Thyroid gland (tissue), 4 donors: ENCODE data around the gene DACH1. TPM values are rescaled to one million over a fixed set of nuclear protein-coding genes. Genes with fewer than 3 reads are reported as not detected.
"Not testable (repeated sequence)": the region's sequence is repeated elsewhere in the genome, so short reads cannot be mapped to it uniquely, and the experiment has no call there.

ENCODE experiments used
- DNase-seq, 2 donors: peaks; one replicate each; pipeline ENCODE4 v3.0.0-alpha.2; 2019
- H3K27ac ChIP-seq, 3 donors: fragments of 200-600 bp; sonication (generic); 1 replicate in 2 of 3; 2 replicates in 1 of 3; pipeline ENCODE4 v1.5.1; 2016 to 2019; ENCODE audit warnings: mild to moderate bottlenecking in 1 of 3, moderate library complexity in 1 of 3
- H3K27me3 ChIP-seq: fragments of 200-600 bp; sonication (generic); one replicate; pipeline ENCODE4 v1.5.1; 2019
- H3K36me3 ChIP-seq, 2 donors: fragments of 200-600 bp; sonication (generic); one replicate each; pipeline ENCODE4 v1.5.1; 2016 to 2019
- H3K4me1 ChIP-seq, 2 donors: fragments of 200-600 bp; sonication (generic); one replicate each; pipeline ENCODE4 v1.5.1; 2017 to 2019
- H3K4me3 ChIP-seq, 3 donors: fragments of 200-600 bp; sonication (generic); replicated peaks in 1 of 3; 1 replicate in 2 of 3; 2 replicates in 1 of 3; pipeline ENCODE4 v1.5.1; 2016; ENCODE audit warnings: mild to moderate bottlenecking in 1 of 3
- H3K9me3 ChIP-seq: fragments of 200-600 bp; sonication (generic); one replicate; pipeline ENCODE4 v1.5.1; 2017
- POLR2A ChIP-seq, 2 donors: fragments of 450-650 bp; IDR thresholded peaks; one replicate each; pipeline ENCODE4 v1.6.1; 2017; ENCODE audit warnings: antibody characterized with exemption in 2 of 2, mild to moderate bottlenecking in 2 of 2, moderate library complexity in 1 of 2
- WGBS, 2 donors: methylation state at CpG; one replicate each; pipeline ENCODE4 v1.1.5; 2017; 5-methylcytosine and 5-hydroxymethylcytosine counted together
- intact Hi-C: fragments of 100-400 bp; cut with DNase I; formaldehyde crosslinking; loops from one replicate; pipeline ENCODE4 v1.15.1; 2023
- total RNA-seq, 4 donors: library from RNA; depleted of rRNA; stranded (reverse); fragments of >200 nt; gene quantifications; one replicate each; pipeline ENCODE4 v1.2.3, GENCODE V29; 2016
- TF ChIP-seq, protein P1 (sequence below), 6 experiments: fragments of 200-600 bp in 3 of 6; fragments of 450-650 bp in 3 of 6; sonication (generic) in 3 of 6; IDR thresholded peaks; one replicate each; pipeline ENCODE4 v1.5.1; 2016 to 2019; ENCODE audit warnings: antibody characterized with exemption in 6 of 6, mild to moderate bottlenecking in 2 of 6, inconsistent platforms in 1 of 6, moderate library complexity in 1 of 6

DACH1 gene
- total RNA-seq, 4 donors from 2014 or later: 0.33 to 0.49 (median 0.33) TPM; not detected in 1

DNA sequence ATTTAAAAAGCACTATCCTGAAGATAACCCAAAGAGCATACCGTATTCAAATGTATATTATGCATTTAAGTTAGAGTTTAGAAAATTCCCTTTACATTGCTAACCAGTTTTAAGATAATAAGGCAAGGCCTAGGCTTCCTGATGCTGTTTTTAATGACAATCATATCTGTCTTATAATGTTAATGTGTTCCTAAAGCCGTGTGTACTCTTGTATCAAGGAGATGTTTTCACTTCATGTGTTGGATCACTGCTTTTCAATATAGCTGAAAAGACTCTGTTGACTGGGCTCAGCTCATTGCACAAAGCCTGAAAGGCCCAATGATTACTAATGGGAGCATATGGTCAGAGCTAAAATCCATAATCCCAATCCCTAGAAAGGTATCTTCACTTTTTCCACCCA is 81.6 kb downstream of the DACH1 start:
- Histone ChIP-seq H3K4me3 (no peak overlapping the region), H3K27me3 (no peaks in the 10 kb centered on the region), H3K9me3 (no peaks in the 10 kb centered on the region), H3K4me1 (no peaks in the 10 kb centered on the region), H3K27ac (no peak overlapping the region), H3K36me3 (no peaks in the 10 kb centered on the region)
- 66 to 76% methylated on average over 2 of the region's 2 CpGs for whole genome bisulfite sequencing, 2 donors
- DNase-seq: no peak
- intact Hi-C loops: no loop called here
- TF ChIP-seq, protein P1, sequence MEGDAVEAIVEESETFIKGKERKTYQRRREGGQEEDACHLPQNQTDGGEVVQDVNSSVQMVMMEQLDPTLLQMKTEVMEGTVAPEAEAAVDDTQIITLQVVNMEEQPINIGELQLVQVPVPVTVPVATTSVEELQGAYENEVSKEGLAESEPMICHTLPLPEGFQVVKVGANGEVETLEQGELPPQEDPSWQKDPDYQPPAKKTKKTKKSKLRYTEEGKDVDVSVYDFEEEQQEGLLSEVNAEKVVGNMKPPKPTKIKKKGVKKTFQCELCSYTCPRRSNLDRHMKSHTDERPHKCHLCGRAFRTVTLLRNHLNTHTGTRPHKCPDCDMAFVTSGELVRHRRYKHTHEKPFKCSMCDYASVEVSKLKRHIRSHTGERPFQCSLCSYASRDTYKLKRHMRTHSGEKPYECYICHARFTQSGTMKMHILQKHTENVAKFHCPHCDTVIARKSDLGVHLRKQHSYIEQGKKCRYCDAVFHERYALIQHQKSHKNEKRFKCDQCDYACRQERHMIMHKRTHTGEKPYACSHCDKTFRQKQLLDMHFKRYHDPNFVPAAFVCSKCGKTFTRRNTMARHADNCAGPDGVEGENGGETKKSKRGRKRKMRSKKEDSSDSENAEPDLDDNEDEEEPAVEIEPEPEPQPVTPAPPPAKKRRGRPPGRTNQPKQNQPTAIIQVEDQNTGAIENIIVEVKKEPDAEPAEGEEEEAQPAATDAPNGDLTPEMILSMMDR (IDR thresholded peaks at IDR 0.05): no peak
- no peak for TF ChIP-seq POLR2A (IDR thresholded peaks at IDR 0.05)

DNA sequence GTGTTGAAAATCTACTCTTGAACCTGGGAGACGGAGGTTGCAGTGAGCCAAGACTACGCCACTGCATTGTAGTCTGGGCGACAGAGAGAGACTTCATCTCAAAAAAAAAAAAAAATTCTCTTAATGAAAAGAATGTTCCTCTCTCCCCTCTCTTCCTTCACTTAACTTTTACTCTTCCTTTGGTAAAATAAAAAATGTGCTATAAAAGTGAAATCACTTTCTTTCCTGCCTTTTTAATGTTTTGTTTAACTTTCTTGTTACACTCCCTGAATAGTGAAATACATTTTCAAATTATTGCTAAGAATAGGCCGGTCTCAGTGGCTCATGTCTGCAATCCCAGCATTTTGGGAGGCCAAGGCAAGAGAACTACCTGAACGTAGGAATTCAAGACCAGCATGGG is 86.5 kb downstream of the DACH1 start:
- Histone ChIP-seq H3K36me3 (no peaks in the 10 kb centered on the region), H3K27me3 (no peaks in the 10 kb centered on the region), H3K27ac (no peak overlapping the region), H3K4me3 (no peak overlapping the region), H3K4me1 (no peaks in the 10 kb centered on the region), H3K9me3 (no peaks in the 10 kb centered on the region)
- intact Hi-C loops: no loop called here
- no peak for DNase-seq
- TF ChIP-seq, protein P1 (IDR thresholded peaks at IDR 0.05): no peak
- TF ChIP-seq POLR2A (IDR thresholded peaks at IDR 0.05): no peak
- 89 to 92% methylated on average over 5 of the region's 5 CpGs for WGBS, 2 donors

DNA sequence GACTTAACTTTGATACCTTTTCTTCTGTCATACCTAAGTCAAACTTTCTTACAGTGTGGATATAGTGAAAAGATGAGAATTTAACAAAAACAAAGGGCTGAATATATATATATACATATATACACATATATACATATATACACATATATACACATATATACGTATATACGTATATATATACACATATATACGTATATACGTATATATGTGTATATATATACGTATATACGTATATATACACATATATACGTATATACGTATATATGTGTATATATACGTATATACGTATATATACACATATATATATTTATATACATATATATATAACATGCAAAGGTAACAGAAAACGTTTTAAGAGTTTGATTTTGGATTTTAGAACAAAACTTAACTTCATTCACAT is 88.0 kb downstream of the DACH1 start:
- H3K27ac ChIP-seq, H3K36me3 ChIP-seq, H3K4me3 ChIP-seq, H3K9me3 ChIP-seq, H3K4me1 ChIP-seq, H3K27me3 ChIP-seq, DNase-seq, intact Hi-C loops: not testable (repeated sequence)
- 86 to 92% methylated on average over 11 of the region's 11 CpGs for WGBS, 2 donors

DNA sequence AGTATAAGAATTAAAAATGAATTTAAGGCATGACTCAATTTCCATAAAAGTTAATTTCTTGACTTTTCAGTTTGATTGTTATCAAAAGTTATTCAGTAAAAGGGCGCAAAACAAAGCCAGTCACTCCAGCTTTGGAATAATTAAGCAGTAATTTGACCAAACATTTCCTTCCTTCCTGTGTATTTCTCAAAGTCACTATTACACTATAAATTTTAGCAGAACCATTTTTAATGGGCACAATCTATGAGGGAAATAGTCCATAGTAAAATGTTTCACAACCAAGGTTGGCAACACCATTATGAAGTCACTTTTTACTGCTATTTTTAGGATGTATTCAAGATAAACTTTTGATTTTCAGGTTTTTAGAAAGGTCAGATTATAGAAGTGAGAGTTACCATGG is 91.0 kb downstream of the DACH1 start:
- no peaks in the 10 kb centered on the region for H3K4me1 ChIP-seq

DNA sequence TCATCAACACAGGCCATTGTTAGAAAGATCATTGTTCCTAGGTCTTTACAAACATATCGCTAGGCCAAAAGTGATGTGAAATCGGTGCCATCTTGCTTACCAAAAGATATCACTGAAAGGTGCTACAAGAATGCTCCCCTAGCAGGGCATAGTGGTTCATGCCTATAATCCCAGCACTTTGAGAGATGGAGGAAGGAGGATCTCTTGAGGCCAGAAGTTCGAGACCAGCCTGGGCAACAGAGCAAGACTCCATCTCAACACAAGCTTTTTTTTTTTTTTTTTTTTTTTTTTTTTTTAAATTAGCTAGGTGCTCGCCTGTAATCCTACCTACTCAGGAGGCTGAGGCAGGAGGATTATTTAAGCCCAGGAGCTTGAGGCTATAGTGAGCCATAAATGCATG is 92.1 kb downstream of the DACH1 start:
- no peaks in the 10 kb centered on the region for H3K36me3 ChIP-seq
- intact Hi-C loops: no loop called here
- no peaks in the 10 kb centered on the region for H3K4me1 ChIP-seq
- no peaks in the 10 kb centered on the region for H3K9me3 ChIP-seq
- H3K4me3 ChIP-seq: no peak overlapping the region
- H3K27me3 ChIP-seq: no peaks in the 10 kb centered on the region
- no peak for DNase-seq
- no peak for TF ChIP-seq POLR2A (IDR thresholded peaks at IDR 0.05)
- TF ChIP-seq, protein P1 (IDR thresholded peaks at IDR 0.05): no peak
- 91 to 96% methylated on average over 4 of the region's 4 CpGs for WGBS, 2 donors
- no peak overlapping the region for H3K27ac ChIP-seq

More for the DNA sequence above, 91.0 kb downstream of the DACH1 start:
- H3K4me3 ChIP-seq: no peak overlapping the region
- no peaks in the 10 kb centered on the region for H3K27me3 ChIP-seq
- WGBS, 2 donors: 86 to 93% methylated on average over 1 of the region's 1 CpG
- H3K27ac ChIP-seq: no peak overlapping the region
- TF ChIP-seq, protein P1 (IDR thresholded peaks at IDR 0.05): no peak
- TF ChIP-seq POLR2A (IDR thresholded peaks at IDR 0.05): no peak
- no peaks in the 10 kb centered on the region for H3K9me3 ChIP-seq
- intact Hi-C loops: no loop called here
- no peak for DNase-seq
- H3K36me3 ChIP-seq: no peaks in the 10 kb centered on the region

DNA sequence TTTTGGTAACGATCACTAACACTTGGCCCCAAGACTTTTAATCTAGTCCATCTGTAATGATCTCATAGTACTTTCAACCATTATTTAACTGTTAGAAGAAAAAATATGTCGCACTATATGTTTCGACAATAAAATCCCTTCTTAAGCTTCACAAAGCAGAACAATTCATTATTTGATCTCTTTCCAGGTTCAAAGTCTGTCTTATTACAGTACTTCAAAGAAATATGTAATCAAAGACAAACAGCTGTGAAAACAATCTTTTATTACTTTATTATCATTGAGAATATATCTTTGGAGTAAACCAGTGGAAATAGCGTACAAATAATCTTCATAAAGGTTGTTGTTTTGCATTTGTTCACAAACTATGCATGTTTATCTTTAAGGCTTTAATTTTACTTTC is 93.5 kb downstream of the DACH1 start:
- WGBS, 2 donors: 82 to 87% methylated on average over 4 of the region's 4 CpGs
- TF ChIP-seq, protein P1 (IDR thresholded peaks at IDR 0.05): no peak
- TF ChIP-seq POLR2A (IDR thresholded peaks at IDR 0.05): no peak
- H3K27me3 ChIP-seq: no peaks in the 10 kb centered on the region
- no peaks in the 10 kb centered on the region for H3K4me1 ChIP-seq
- DNase-seq: no peak
- H3K36me3 ChIP-seq: no peaks in the 10 kb centered on the region
- H3K27ac ChIP-seq: no peak overlapping the region
- intact Hi-C loops: no loop called here
- H3K4me3 ChIP-seq: no peak overlapping the region
- no peaks in the 10 kb centered on the region for H3K9me3 ChIP-seq
